Natural killer cell treated with Interleukin-12 subunit alpha and Interleukin-12 subunit beta and Interleukin-15 and Interleukin-18, amount 100 ng/mL, for 72 hours (primary cell): Measurements from ENCODE around the gene CABP7. TPM values are rescaled to one million over a fixed set of nuclear protein-coding genes. Genes with fewer than 3 reads are reported as not detected.

Experiments
- ATAC-seq, 2 donors: fragments of 150-1000 bp; cut with Tn5 transposase in 1 of 2; sonication (Bioruptor Pico), chemical (Tn5 transposase) in 1 of 2; 2 replicates each; pipeline ENCODE4 v1.10.0; 2021
- DNase-seq: peaks from one replicate; pipeline ENCODE4 v3.0.0; 2022; ENCODE audit warnings: low spot score
- H3K27ac Mint-ChIP-seq, 2 donors: 1 replicate in 1 of 2; 2 replicates in 1 of 2; pipeline ENCODE4 v1.8.0; 2022; ENCODE audit warnings: mixed read lengths in 2 of 2, mild to moderate bottlenecking in 1 of 2, moderate library complexity in 1 of 2
- H3K27me3 Mint-ChIP-seq, 2 donors: 1 replicate in 1 of 2; 2 replicates in 1 of 2; pipeline ENCODE4 v1.8.0; 2022; ENCODE audit warnings: mixed read lengths in 2 of 2
- H3K36me3 Mint-ChIP-seq: one replicate; pipeline ENCODE4 v1.8.0; 2022; ENCODE audit warnings: mixed read lengths
- H3K4me1 Mint-ChIP-seq, 2 donors: 1 replicate in 1 of 2; 2 replicates in 1 of 2; pipeline ENCODE4 v1.8.0; 2022; ENCODE audit warnings: low read depth in 2 of 2, mixed read lengths in 2 of 2, mild to moderate bottlenecking in 1 of 2
- H3K4me3 Mint-ChIP-seq: one replicate; pipeline ENCODE4 v1.8.0; 2022; ENCODE audit warnings: mixed read lengths
- H3K9me3 Mint-ChIP-seq: 2 replicates; pipeline ENCODE4 v1.8.0; 2022; ENCODE audit warnings: mixed read lengths
- total RNA-seq, 2 donors: library from RNA; stranded (reverse); gene quantifications; one replicate each; pipeline ENCODE4 v1.2.3, GENCODE V29; 2022

Gene CABP7
- total RNA-seq, 2 donors from 2014 or later, result 0.07 to 0.17 TPM

DNA sequence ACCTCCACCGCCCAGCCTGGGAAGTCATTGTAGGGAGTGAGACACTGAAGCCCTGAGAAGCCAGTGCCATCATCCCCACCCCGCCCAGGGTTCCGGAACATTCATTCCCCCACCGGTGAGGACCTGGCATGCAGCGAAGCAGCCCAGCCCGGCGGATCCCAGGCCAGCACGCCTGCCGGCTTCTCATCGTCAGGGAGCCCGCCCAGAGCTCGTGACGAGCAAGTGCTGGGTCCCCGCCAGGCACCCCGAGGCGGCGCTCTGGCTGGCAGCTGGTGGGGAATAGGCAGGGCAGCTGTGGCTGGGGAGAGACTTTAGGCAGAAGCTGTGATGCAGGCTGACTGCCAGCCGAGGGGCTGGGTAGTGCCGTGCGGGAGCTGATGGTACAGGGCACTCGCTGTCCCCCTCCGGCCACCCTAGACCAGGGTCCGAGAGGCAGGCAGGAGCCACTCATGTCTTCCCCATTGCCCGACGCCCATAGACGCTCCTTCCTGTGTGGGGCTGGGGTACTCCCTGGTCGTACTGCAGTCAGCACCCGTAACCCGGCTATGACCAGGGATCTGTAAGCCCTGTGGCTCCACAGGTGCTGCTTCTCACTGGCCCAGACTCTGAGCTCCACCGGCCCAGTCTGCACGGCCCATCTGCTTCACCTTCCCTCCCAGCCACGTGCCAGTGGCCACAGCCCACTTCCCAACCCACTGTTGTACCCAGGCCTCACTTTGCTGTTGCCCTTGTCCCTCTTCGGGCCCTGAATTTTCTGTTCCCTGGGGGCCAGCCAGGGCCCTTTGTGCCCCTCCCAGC lies 24.5 kb upstream of the CABP7 start:
- Mint-ChIP-seq H3K27ac (no peak overlapping the region), H3K36me3 (no peaks in the 10 kb centered on the region), H3K27me3 (no peaks in the 10 kb centered on the region), H3K9me3 (no peaks in the 10 kb centered on the region), H3K4me3 (no peak overlapping the region), H3K4me1 (peaks cover 0 to 3% of the 10 kb centered on the region in 2 donors)
- ATAC-seq, result no peak
- DNase-seq, result no peak

DNA sequence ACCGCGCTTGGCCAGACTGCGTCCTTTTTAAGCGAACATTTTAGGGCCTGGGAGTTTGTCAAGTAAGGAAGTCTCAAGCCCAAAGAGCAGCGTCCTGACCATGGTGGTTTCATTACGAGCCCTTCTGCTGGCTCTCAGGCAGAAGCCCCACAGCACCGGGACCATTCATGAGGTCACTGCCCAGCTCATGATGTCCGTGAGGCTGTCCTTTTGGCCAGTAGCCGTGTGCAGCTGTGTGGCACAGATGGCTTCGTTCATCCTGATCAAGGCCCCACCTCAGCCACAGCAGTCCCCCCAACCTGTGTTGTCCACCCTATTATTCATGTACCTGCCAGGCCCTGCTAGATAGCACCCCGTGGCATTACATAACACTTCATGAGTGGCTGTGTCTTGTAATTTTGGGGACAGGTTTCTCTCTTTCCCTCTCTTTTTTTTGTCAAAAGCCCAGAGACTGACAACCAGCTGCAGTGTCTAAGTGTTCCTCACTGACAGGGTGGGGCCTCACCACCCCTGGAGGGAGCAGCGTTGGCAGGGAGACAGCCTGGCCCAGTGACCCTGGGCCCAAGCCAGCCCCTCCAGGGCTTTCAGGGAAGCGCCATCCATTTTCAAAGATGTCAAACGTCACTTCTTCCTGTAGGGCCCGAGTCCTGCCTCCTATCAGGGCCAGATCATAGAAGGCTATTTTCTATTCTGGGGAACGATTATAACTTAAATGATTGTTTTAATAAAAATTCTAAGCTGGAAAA lies 21.8 kb upstream of the CABP7 start:
- no peaks in the 10 kb centered on the region for H3K9me3 Mint-ChIP-seq
- no peaks in the 10 kb centered on the region for H3K27me3 Mint-ChIP-seq
- peaks cover 0 to 1% of the 10 kb centered on the region in 2 donors for H3K4me1 Mint-ChIP-seq
- DNase-seq (no peak), ATAC-seq (no peak)
- H3K4me3 Mint-ChIP-seq, result no peak overlapping the region
- H3K27ac Mint-ChIP-seq, result no peak overlapping the region
- no peaks in the 10 kb centered on the region for H3K36me3 Mint-ChIP-seq

DNA sequence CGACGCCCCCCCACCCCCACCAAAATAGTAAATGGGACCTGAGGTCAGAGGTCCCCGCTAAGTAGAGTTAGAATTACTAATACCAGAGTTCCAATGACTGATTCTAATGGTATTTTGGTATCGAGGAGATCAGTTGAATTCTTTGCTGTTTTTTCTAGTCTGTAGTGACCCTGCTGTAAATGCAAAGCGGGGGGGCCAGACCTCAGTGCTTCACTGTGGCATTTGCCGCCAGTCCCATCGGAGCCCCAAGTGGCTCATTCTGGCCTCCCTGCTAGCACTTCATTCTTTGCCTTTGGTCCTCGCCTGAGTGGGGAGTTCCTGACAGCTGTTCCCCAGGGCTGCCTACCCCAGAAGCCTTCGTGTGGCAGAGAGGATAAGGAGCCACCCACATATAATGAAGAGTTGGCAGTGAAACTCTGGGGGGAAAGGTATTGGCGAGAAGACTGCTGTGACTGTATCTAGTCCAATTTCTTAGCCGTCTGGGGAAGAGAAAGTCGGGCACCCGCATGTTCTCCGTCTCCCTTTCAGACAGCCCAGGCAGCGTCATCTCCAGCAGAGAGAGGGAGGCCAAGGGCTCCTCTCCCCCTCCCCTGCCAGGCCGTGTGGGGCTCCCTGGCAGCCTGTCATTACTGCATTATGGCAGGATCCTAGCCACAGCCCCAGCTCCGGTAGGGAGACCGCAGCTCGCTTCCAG lies 19.4 kb upstream of the CABP7 start:
- no peak overlapping the region for H3K4me3 Mint-ChIP-seq
- H3K36me3 Mint-ChIP-seq, result no peaks in the 10 kb centered on the region
- H3K4me1 Mint-ChIP-seq, result peaks cover 0 to 2% of the 10 kb centered on the region in 2 donors
- ATAC-seq (no peak), DNase-seq (no peak)
- H3K9me3 Mint-ChIP-seq, result no peaks in the 10 kb centered on the region
- H3K27ac Mint-ChIP-seq, result no peak overlapping the region
- H3K27me3 Mint-ChIP-seq, result no peaks in the 10 kb centered on the region

DNA sequence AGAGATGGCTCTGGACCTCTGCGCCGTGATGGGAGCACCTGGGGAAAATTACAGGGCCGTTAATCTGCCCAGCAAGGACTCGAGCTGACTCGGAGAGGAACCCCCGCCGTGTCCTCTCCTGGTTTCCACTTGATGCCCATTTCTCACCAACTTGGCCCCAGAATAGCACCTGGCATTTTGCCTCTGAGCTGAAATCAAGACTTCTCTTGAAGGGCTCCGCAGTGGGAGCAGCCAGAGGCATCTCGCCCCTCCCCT lies 19.0 kb upstream of the CABP7 start:
- Mint-ChIP-seq H3K9me3 (no peaks in the 10 kb centered on the region), H3K27ac (no peak overlapping the region), H3K4me1 (peaks cover 0 to 2% of the 10 kb centered on the region in 2 donors), H3K27me3 (no peaks in the 10 kb centered on the region), H3K36me3 (no peaks in the 10 kb centered on the region), H3K4me3 (no peak overlapping the region)
- no peak for DNase-seq
- no peak for ATAC-seq

DNA sequence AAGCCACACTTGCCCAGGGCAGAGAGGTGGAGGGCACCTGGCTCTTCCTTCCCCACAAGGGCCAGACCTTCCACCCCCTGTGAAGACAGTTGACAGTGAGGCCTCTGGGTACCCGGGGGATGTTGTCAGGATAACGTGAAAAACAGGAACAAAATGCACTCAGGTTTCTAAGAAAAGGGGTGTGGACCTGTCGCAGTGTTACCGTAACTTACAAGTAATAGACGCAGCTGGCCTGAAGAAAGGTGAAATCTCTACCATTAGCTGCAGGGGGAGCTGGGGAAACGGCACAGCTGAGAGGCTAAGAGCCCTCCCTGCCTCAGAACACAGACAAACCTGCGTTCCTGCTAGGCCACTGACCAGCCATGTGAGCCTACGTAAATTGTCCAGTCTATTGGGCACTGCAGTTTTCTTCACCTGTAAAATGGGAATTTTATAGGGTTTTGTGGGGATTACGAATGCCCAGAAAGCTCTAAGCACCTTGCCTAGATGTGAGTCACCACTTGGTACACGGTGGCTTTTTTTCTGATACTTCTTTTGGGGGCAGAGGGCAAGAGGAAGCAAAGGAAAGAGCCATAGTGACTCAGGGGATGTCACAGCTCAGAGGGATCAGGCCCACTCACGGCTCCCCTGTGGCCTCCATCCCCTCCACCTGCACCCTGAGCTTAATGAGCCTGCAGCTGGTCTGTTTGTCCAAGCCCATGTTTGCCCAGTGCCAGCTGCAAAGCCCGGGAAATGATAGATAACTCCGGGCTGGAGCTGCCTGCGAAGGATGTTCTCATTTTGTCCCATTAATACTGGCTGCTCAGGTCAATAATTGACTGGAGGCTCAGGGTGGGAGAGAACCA lies 18.4 kb upstream of the CABP7 start:
- H3K4me3 Mint-ChIP-seq, result no peak overlapping the region
- ATAC-seq (no peak), DNase-seq (no peak)
- no peaks in the 10 kb centered on the region for H3K27me3 Mint-ChIP-seq
- H3K9me3 Mint-ChIP-seq, result no peaks in the 10 kb centered on the region
- H3K36me3 Mint-ChIP-seq, result no peaks in the 10 kb centered on the region
- peaks cover 0 to 2% of the 10 kb centered on the region in 2 donors for H3K4me1 Mint-ChIP-seq
- H3K27ac Mint-ChIP-seq, result no peak overlapping the region

DNA sequence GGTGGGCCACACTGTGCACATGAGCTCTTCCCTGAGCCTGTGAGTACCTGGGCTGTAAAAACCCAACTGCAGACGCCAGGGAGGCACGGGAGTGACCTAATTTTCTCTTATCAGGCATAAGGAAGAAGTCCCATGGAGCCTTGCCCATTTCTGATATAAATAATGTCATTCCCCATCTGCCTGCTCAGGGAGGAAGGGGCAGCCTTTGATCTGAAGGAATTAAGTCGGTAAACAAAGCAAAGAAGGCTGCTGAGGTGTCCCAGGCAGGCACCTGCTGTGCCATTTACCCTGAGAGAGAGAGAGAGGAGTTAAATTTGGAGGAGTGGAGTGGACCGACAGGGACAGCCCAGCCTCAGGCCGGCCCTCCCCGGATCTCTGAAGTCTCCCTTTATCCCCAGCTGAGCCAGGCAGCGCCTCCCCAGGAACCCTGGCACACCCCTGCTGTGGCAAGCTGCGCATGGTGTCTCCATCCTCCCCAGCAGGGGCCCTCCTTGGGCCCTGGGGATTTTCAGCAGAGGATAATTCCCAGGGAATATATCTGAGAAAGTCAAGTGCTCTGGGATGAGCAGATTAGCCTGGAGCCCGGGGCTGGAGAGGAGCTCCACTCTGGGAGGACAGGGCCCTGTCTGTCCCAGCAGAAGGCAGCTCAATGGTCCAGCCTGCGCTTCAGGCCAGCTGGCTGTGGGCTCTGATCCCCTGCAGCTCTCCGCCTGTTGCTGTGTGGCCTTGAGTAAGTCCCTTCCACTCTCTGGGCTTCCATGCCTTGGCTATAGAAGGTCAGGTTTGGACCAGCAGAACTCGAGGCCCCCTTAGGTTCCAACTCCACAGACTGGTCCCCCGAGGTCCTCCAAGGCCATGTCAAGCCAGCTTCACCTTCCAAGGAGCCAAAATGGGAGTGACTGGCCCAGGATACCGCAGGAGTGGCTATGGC lies 17.5 kb upstream of the CABP7 start:
- DNase-seq, result no peak
- Mint-ChIP-seq H3K9me3 (no peaks in the 10 kb centered on the region), H3K27me3 (no peaks in the 10 kb centered on the region), H3K27ac (no peak overlapping the region), H3K4me3 (no peak overlapping the region), H3K4me1 (peaks cover 0 to 2% of the 10 kb centered on the region in 2 donors), H3K36me3 (no peaks in the 10 kb centered on the region)
- peak in 1 of 2 donors; percentile 37 for ATAC-seq

DNA sequence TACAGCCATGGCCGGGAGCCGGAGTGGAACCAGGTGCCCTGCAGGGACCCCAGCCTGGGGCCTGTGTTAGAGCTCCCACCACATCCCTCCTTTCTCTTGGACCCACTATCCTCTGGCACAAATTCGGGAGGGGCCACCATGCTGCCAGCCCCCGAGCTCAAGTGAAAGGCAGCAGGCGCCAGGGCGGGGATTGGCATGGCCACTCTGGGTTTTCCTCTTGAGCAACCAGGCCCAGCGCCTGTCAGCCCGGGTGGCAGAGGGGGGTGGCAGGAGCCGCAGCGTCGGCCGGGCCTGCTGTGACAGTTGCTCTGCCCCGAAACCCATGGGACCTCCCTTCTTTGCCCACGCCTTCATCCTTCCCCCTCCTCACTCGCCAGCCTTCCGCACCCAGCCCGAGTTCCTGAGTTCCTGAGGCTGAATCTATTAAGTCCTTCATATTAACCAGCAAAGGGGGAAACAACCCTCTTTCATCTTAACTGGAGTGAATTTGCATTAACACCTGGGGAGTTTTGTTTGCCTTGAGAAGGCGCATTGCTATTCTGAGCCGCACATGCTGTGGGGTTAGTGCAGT lies 16.8 kb upstream of the CABP7 start:
- Mint-ChIP-seq H3K27me3 (no peaks in the 10 kb centered on the region), H3K9me3 (no peaks in the 10 kb centered on the region), H3K27ac (no peak overlapping the region), H3K4me1 (peaks cover 0 to 2% of the 10 kb centered on the region in 2 donors), H3K36me3 (no peaks in the 10 kb centered on the region), H3K4me3 (no peak overlapping the region)
- no peak for ATAC-seq
- no peak for DNase-seq

DNA sequence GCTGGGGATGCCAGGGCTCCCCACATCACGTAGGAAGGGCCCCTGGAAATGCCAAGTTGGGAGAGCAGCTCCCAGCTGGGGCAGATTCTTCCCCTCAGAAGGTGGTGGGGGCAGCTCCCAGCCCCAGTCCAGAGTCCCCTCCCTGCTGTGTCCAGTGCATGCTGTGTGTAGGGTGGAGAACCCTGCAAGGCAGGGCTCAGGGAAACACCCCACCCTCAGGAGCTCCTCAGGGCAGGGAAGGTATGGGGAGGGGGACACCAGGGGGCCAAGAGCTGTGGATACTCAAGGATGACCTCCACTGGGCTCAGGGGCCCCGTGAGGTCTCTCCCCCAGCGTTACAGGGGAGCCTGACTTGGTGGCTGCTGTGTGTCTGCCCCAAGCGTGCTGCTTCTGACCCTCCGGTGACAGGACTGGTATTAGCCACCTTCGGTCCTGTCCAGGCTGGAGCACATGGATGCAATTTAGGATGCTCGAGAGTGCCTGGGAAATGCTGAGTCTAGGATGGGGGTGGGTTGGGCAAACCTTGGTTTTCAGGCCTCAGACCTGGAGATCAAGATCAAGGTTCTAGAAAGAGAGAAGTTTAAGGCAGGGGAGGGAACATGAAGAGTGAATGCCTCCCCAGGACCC lies 16.1 kb upstream of the CABP7 start:
- H3K27me3 Mint-ChIP-seq, result no peaks in the 10 kb centered on the region
- H3K36me3 Mint-ChIP-seq, result no peaks in the 10 kb centered on the region
- ATAC-seq (no peak), DNase-seq (no peak)
- H3K4me3 Mint-ChIP-seq, result no peak overlapping the region
- H3K4me1 Mint-ChIP-seq, result peaks cover 0 to 2% of the 10 kb centered on the region in 2 donors
- no peaks in the 10 kb centered on the region for H3K9me3 Mint-ChIP-seq
- no peak overlapping the region for H3K27ac Mint-ChIP-seq

DNA sequence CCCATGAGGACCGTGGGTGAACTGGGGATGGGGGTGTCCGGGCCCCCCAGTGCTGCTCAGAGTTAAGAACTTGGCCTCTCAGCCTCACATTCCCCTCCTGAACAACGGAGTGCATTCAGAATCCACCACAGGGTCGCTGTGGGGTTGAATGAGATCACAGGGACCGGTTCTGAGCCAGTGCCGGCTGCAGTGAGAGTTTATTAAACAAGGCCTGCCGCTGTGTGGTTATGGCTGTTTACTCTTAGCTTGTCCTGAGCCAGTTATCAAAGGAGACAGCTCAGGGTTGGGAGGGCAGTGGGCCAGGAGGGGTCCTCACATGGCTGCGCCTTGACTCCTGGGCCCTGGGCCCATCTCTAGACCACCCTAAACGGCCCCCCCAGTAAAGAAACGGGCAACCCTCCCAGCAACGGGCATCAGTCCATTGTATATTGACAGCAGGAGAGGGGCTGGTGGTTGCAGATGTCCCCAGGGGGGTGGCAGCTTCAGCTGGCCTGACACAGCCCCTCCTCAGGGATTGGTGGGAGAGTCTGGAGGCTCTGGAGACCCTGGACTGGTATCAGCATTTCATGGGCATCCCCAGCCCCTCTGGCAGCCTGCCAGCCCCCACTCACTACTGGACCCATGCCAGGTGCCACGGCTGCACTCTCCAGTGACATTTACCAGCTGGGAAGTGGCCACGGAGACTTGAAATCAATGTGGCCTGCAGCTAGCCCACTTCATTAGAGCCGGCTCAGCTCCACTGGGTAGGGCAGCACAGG lies 15.1 kb upstream of the CABP7 start:
- H3K27ac Mint-ChIP-seq, result no peak overlapping the region
- no peak for ATAC-seq
- DNase-seq, result no peak
- peaks cover 0 to 2% of the 10 kb centered on the region in 2 donors for H3K4me1 Mint-ChIP-seq
- no peaks in the 10 kb centered on the region for H3K36me3 Mint-ChIP-seq
- no peaks in the 10 kb centered on the region for H3K27me3 Mint-ChIP-seq
- no peaks in the 10 kb centered on the region for H3K9me3 Mint-ChIP-seq
- H3K4me3 Mint-ChIP-seq, result no peak overlapping the region

DNA sequence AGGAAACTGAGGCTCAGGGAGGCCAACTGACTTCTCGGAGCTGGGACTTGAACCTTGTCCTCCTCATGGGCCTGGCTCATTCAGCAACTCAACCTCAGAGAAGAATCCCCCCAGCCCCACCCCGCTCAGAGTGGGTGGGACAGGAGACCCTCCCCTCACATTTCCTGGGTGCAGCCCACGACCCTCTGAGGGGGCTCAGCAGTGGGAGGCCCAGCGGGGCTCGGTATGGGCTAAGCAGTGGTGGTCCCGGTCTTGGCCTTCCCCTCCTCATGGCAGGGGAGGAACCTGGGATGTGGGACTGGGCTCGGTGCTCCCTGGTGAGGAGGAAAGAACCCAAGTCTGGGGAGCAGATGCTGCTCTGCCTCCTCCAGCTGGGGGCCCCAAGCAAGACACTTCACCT lies 14.2 kb upstream of the CABP7 start:
- DNase-seq (no peak), ATAC-seq (no peak)
- peaks cover 0 to 2% of the 10 kb centered on the region in 2 donors for H3K4me1 Mint-ChIP-seq
- no peaks in the 10 kb centered on the region for H3K36me3 Mint-ChIP-seq
- no peaks in the 10 kb centered on the region for H3K9me3 Mint-ChIP-seq
- H3K27me3 Mint-ChIP-seq, result no peaks in the 10 kb centered on the region
- no peak overlapping the region for H3K4me3 Mint-ChIP-seq
- no peak overlapping the region for H3K27ac Mint-ChIP-seq

DNA sequence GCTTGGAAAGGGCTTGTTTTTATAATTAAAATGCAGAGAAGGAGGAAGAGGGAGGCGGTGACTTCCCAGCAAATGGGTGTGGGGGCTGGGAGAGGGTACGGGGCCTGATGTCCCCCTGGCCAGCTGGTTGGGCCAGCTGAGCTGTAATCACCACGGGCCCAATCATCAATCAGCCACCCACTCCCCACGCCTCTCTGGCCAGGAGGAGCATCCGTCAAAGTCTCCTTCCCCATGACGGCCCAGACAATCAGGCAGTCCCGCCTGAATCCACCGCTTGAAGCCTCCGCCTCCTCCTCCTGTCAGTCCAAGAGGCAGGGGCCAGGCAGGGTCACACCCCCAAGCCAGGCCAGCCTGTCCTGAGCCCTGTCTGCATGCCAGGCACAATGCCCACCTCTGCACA lies 13.3 kb upstream of the CABP7 start:
- Mint-ChIP-seq H3K36me3 (no peaks in the 10 kb centered on the region), H3K27ac (no peak overlapping the region), H3K27me3 (no peaks in the 10 kb centered on the region), H3K4me1 (peaks cover 0 to 2% of the 10 kb centered on the region in 2 donors), H3K4me3 (no peak overlapping the region), H3K9me3 (no peaks in the 10 kb centered on the region)
- ATAC-seq, result no peak
- DNase-seq, result no peak

DNA sequence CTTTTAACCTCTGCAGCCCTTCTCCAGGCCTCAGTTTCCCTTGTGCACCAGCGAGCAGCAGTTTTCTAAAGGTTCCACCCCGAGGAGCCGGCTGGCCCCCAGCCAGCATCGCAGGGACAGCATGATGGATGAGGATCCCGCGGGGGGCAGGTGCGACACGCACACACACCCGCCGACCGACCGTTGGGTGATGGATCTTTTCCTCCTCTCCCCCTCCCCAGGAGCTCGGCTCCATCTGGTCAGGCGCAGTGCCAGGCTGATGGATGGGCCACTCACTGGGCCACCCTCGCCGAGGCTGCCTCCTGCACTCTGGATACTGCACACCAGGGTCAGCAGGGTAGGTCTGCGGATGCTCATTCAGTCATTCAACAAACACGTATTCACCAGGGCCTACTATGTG lies 12.8 kb upstream of the CABP7 start:
- H3K27me3 Mint-ChIP-seq, result peaks cover 0 to 1% of the 10 kb centered on the region in 2 donors
- no peaks in the 10 kb centered on the region for H3K36me3 Mint-ChIP-seq
- no peak overlapping the region for H3K4me3 Mint-ChIP-seq
- no peaks in the 10 kb centered on the region for H3K9me3 Mint-ChIP-seq
- no peak overlapping the region for H3K27ac Mint-ChIP-seq
- peaks cover 0 to 2% of the 10 kb centered on the region in 2 donors for H3K4me1 Mint-ChIP-seq
- DNase-seq (no peak), ATAC-seq (no peak)
